Endothelial cell of umbilical vein (primary cell): Measurements from ENCODE around the gene ITSN1.

Source experiments
- CTCF ChIP-seq, 2 donors: IDR thresholded peaks; 1 replicate in 1 of 2; 2 replicates in 1 of 2; pipeline ENCODE4 v1.5.1; 2011; ENCODE audit warnings: low read length in 2 of 2, mild to moderate bottlenecking in 2 of 2, moderate library complexity in 2 of 2, control low read depth in 1 of 2, inconsistent platforms in 1 of 2, low read depth in 1 of 2; ENCODE audit not compliant: insufficient read depth in 1 of 2; ENCODE audit errors: extremely low read depth in 1 of 2
- EZH2 ChIP-seq: IDR thresholded peaks from 2 replicates; pipeline ENCODE4 v1.6.1; 2012; ENCODE audit warnings: borderline replicate concordance, low read depth, mild to moderate bottlenecking, moderate library complexity, low read length, inconsistent platforms; ENCODE audit not compliant: severe bottlenecking
- MYC ChIP-seq: IDR thresholded peaks from one replicate; pipeline ENCODE4 v1.6.1; 2011; ENCODE audit warnings: mild to moderate bottlenecking, low read depth, low read length
- POLR2A ChIP-seq: IDR thresholded peaks from 2 replicates; pipeline ENCODE4 v1.6.1; 2012; ENCODE audit warnings: low read depth, mild to moderate bottlenecking, control low read depth, low read length

GRCh38 chr21:33947451-33948095 is 305.3 kb downstream of the ITSN1 start:
- TF ChIP-seq CTCF (IDR thresholded peaks at IDR 0.05; ENCODE audit: extremely low read depth in 1 of 2, insufficient read depth in 1 of 2, low read depth in 1 of 2, low read length in 2 of 2) (no peak), POLR2A (no peak), MYC (no peak), EZH2 (no peak)
